Activated CD4-positive, alpha-beta T cell treated with anti-CD3 and anti-CD28 coated beads for 1 hour (primary cell): Measurements from ENCODE around the gene SZRD1.

ENCODE experiments used
- DNase-seq: peaks from one replicate; pipeline ENCODE4 v3.0.0-alpha.2; 2020

SZRD1 gene

GRCh38 chr1:16398371-16398953, 31.4 kb downstream of the SZRD1 start:
- no peak for DNase-seq

- DNase-seq, result no peak
Measured at GRCh38 chr1:16402742-16403141, 35.7 kb downstream of the SZRD1 start.

- no peak for DNase-seq
Measured at GRCh38 chr1:16405441-16405840, 38.4 kb downstream of the SZRD1 start.

- DNase-seq, result no peak
Measured at GRCh38 chr1:16406868-16407267, 39.8 kb downstream of the SZRD1 start.

- DNase-seq, result no peak
Measured at GRCh38 chr1:16409536-16410152, 42.6 kb downstream of the SZRD1 start.

GRCh38 chr1:16410803-16411202, 43.8 kb downstream of the SZRD1 start:
- DNase-seq, result no peak

- no peak for DNase-seq
Measured at GRCh38 chr1:16413191-16413590, 46.1 kb downstream of the SZRD1 start.

GRCh38 chr1:16418823-16419425, 51.9 kb downstream of the SZRD1 start:
- DNase-seq, result no peak

- peak; percentile 24 for DNase-seq
Measured at GRCh38 chr1:16420424-16421118, 53.5 kb downstream of the SZRD1 start.

- no peak for DNase-seq
Measured at GRCh38 chr1:16421201-16421600, 54.2 kb downstream of the SZRD1 start.

- no peak for DNase-seq
Measured at GRCh38 chr1:16422041-16422440, 55.0 kb downstream of the SZRD1 start.

GRCh38 chr1:16425125-16426025, 58.3 kb downstream of the SZRD1 start:
- no peak for DNase-seq

- no peak for DNase-seq
Measured at GRCh38 chr1:16430606-16431005, 63.6 kb downstream of the SZRD1 start.

- no peak for DNase-seq
Measured at GRCh38 chr1:16433030-16433429, 66.0 kb downstream of the SZRD1 start.

- no peak for DNase-seq
Measured at GRCh38 chr1:16434007-16434406, 67.0 kb downstream of the SZRD1 start.

- DNase-seq, result no peak
Measured at GRCh38 chr1:16434501-16434900, 67.5 kb downstream of the SZRD1 start.

- no peak for DNase-seq
Measured at GRCh38 chr1:16436946-16437474, 70.0 kb downstream of the SZRD1 start, which contains the start of gene SPATA21. Gene SPATA21 (minus strand): TSS chr1:16437424. CDS start chr1:16431371, 6,053 bp downstream.

GRCh38 chr1:16438516-16438915, 71.5 kb downstream of the SZRD1 start:
- DNase-seq, result no peak

- DNase-seq, result no peak
Measured at GRCh38 chr1:16438924-16439323, 71.9 kb downstream of the SZRD1 start.

- no peak for DNase-seq
Measured at GRCh38 chr1:16440131-16440469, 73.1 kb downstream of the SZRD1 start.

GRCh38 chr1:16440470-16441281, 73.6 kb downstream of the SZRD1 start, which contains the start of gene NECAP2:
Gene NECAP2 (plus strand): TSS chr1:16440724. CDS start chr1:16440762, 38 bp downstream.
- DNase-seq, result peak; percentile 87

- DNase-seq, result no peak
Measured at GRCh38 chr1:16441282-16441665, 74.2 kb downstream of the SZRD1 start.
